IMR-90 (cell line): Measurements from ENCODE around the gene MFAP3L. TPM values are rescaled to one million over a fixed set of nuclear protein-coding genes. Genes with fewer than 3 reads are reported as not detected.

Experiments used
- ATAC-seq: fragments of 200-7000 bp; cut with Tn5 transposase; 2 replicates; pipeline ENCODE4 v1.9.1; 2020; ENCODE audit warnings: low read depth, mild to moderate bottlenecking, moderate library complexity
- BruUV-seq: library from RNA; stranded (reverse); fragments of 400-500 nt; replicated peaks from 2 replicates; lab custom pipeline; 2021; lab: Mats Ljungman, UMichigan
- CTCF ChIA-PET: fragments of 300-600 bp; formaldehyde crosslinking; extraction: SDS; loops from one replicate; lab custom pipeline; 2021; ENCODE audit warnings: antibody characterized with exemption; lab: Yijun Ruan, JAX
- POLR2A ChIA-PET: fragments of 300-600 bp; sonication (Branson Sonifier 250); formaldehyde crosslinking; loops from one replicate; lab custom pipeline; 2022; ENCODE audit warnings: antibody characterized with exemption; ENCODE audit not compliant: unreplicated experiment; lab: Charles Lee
- DNase-seq: peaks from one replicate; pipeline ENCODE4 v3.0.0; 2013
- H2AFZ ChIP-seq: replicated peaks from 2 replicates; pipeline ENCODE3; 2013; ENCODE audit warnings: low read length, mild to moderate bottlenecking; ENCODE audit not compliant: poor library complexity
- H2AK5ac ChIP-seq: 2 replicates; pipeline ENCODE4 v1.6.1; 2013; ENCODE audit warnings: low read depth, low read length, inconsistent platforms
- H2AK9ac ChIP-seq: replicated peaks from 2 replicates; pipeline ENCODE3; 2013; ENCODE audit warnings: mild to moderate bottlenecking, low read depth, low read length, moderate library complexity; ENCODE audit not compliant: poor library complexity
- H2BK120ac ChIP-seq: 2 replicates; pipeline ENCODE4 v1.6.1; 2013; ENCODE audit warnings: low read depth, low read length, inconsistent platforms
- H2BK15ac ChIP-seq: 3 replicates; pipeline ENCODE4 v1.6.1; 2013; ENCODE audit warnings: low read depth, low read length, inconsistent platforms
- H2BK20ac ChIP-seq: 2 replicates; pipeline ENCODE4 v1.6.1; 2013; ENCODE audit warnings: low read depth, mild to moderate bottlenecking, inconsistent platforms, low read length, moderate library complexity
- H2BK5ac ChIP-seq: 2 replicates; pipeline ENCODE4 v1.6.1; 2013; ENCODE audit warnings: mild to moderate bottlenecking, low read depth, low read length, inconsistent platforms; ENCODE audit not compliant: poor library complexity, severe bottlenecking
- H3K14ac ChIP-seq: replicated peaks from 2 replicates; pipeline ENCODE4 v1.6.1; 2013; ENCODE audit warnings: low read depth, low read length, inconsistent platforms
- H3K18ac ChIP-seq: 2 replicates; pipeline ENCODE4 v1.6.1; 2013; ENCODE audit warnings: low read depth, low read length, control low read depth
- H3K23ac ChIP-seq: 2 replicates; pipeline ENCODE4 v1.6.1; 2013; ENCODE audit warnings: low read depth, low read length, inconsistent platforms
- H3K27ac ChIP-seq: 2 replicates; pipeline ENCODE4 v1.5.1; 2013; ENCODE audit warnings: mild to moderate bottlenecking, control low read depth, low read length; ENCODE audit not compliant: insufficient read depth
- H3K27me3 ChIP-seq: 2 replicates; pipeline ENCODE4 v1.6.1; 2013; ENCODE audit warnings: low read length; ENCODE audit not compliant: control insufficient read depth, insufficient read depth
- H3K36me3 ChIP-seq: 2 replicates; pipeline ENCODE4 v1.6.1; 2013; ENCODE audit warnings: low read length, mixed read lengths; ENCODE audit not compliant: control insufficient read depth, insufficient read depth
- H3K4ac ChIP-seq: 2 replicates; pipeline ENCODE4 v1.6.1; 2013; ENCODE audit warnings: low read depth, low read length, inconsistent platforms
- H3K4me1 ChIP-seq: 2 replicates; pipeline ENCODE4 v1.6.1; 2013; ENCODE audit warnings: low read length, mixed read lengths; ENCODE audit not compliant: control insufficient read depth, insufficient read depth
- H3K4me2 ChIP-seq: 2 replicates; pipeline ENCODE4 v1.6.1; 2013; ENCODE audit warnings: low read depth, mild to moderate bottlenecking, control low read depth, low read length, moderate library complexity
- H3K4me3 ChIP-seq: 2 replicates; pipeline ENCODE4 v1.5.1; 2013; ENCODE audit warnings: low read depth, mild to moderate bottlenecking, control low read depth, low read length, moderate library complexity; ENCODE audit not compliant: insufficient read depth
- H3K56ac ChIP-seq: 2 replicates; pipeline ENCODE4 v1.6.1; 2013; ENCODE audit warnings: low read length, inconsistent platforms; ENCODE audit not compliant: insufficient read depth; ENCODE audit errors: extremely low read depth
- H3K79me1 ChIP-seq, 2 experiments: 2 replicates each; pipeline ENCODE4 v1.6.1; 2013; ENCODE audit warnings: low read length in 2 of 2, inconsistent platforms in 1 of 2, low read depth in 1 of 2
- H3K9ac ChIP-seq: 2 replicates; pipeline ENCODE4 v1.6.1; 2013; ENCODE audit warnings: low read depth, low read length, control low read depth
- H3K9me1 ChIP-seq: 2 replicates; pipeline ENCODE4 v1.6.1; 2013; ENCODE audit warnings: low read length, inconsistent platforms; ENCODE audit not compliant: insufficient read depth
- H3K9me3 ChIP-seq: 2 replicates; pipeline ENCODE4 v1.6.1; 2013; ENCODE audit warnings: low read length; ENCODE audit not compliant: control insufficient read depth, insufficient read depth
- H4K20me1 ChIP-seq: 2 replicates; pipeline ENCODE4 v1.6.1; 2013; ENCODE audit warnings: low read length, inconsistent platforms; ENCODE audit not compliant: insufficient read depth
- H4K5ac ChIP-seq: 2 replicates; pipeline ENCODE4 v1.6.1; 2013; ENCODE audit warnings: mild to moderate bottlenecking, low read depth, low read length, control low read depth
- H4K8ac ChIP-seq, 2 experiments: 2 replicates each; pipeline ENCODE4 v1.6.1; 2013; ENCODE audit warnings: low read depth in 2 of 2, low read length in 2 of 2, control low read depth in 1 of 2, inconsistent platforms in 1 of 2
- H4K91ac ChIP-seq: 2 replicates; pipeline ENCODE4 v1.6.1; 2013; ENCODE audit warnings: low read depth, low read length, inconsistent platforms; ENCODE audit not compliant: insufficient read depth
- BHLHE40 ChIP-seq: fragments of 150-350 bp; IDR thresholded peaks from 2 replicates; pipeline ENCODE4 v1.6.1; 2016; ENCODE audit warnings: mild to moderate bottlenecking, low read depth, low read length
- CEBPB ChIP-seq: IDR thresholded peaks from 2 replicates; pipeline ENCODE4 v1.6.1; 2012; ENCODE audit warnings: low read depth, low read length, improper control_type of control experiment
- CHD1 ChIP-seq: IDR thresholded peaks from 2 replicates; pipeline ENCODE4 v1.6.1; 2012; ENCODE audit warnings: low read depth, low read length, improper control_type of control experiment
- FOS ChIP-seq: fragments of 150-350 bp; IDR thresholded peaks from 2 replicates; pipeline ENCODE4 v1.6.1; 2016; ENCODE audit warnings: low read depth, low read length
- MAFK ChIP-seq: IDR thresholded peaks from 2 replicates; pipeline ENCODE4 v1.6.1; 2012; ENCODE audit warnings: low read depth, low read length, improper control_type of control experiment
- MAZ ChIP-seq: IDR thresholded peaks from 2 replicates; pipeline ENCODE4 v1.6.1; 2012; ENCODE audit warnings: low read depth, mild to moderate bottlenecking, low read length, improper control_type of control experiment, moderate library complexity, borderline replicate concordance
- MXI1 ChIP-seq: IDR thresholded peaks from 2 replicates; pipeline ENCODE4 v1.6.1; 2012; ENCODE audit warnings: low read depth, mild to moderate bottlenecking, low read length, moderate library complexity, borderline replicate concordance
- NFE2L2 ChIP-seq: fragments of 150-350 bp; IDR thresholded peaks from 2 replicates; pipeline ENCODE4 v1.6.1; 2016; ENCODE audit warnings: low read depth, mild to moderate bottlenecking, low read length
- POLR2A ChIP-seq: IDR thresholded peaks from 2 replicates; pipeline ENCODE4 v1.6.1; 2012; ENCODE audit warnings: mild to moderate bottlenecking, low read depth, low read length
- RAD21 ChIP-seq: IDR thresholded peaks from 2 replicates; pipeline ENCODE4 v1.6.1; 2012; ENCODE audit warnings: low read length, improper control_type of control experiment
- RCOR1 ChIP-seq: IDR thresholded peaks from 2 replicates; pipeline ENCODE4 v1.6.1; 2012; ENCODE audit warnings: mild to moderate bottlenecking, low read length, improper control_type of control experiment; ENCODE audit not compliant: insufficient replicate concordance
- RFX5 ChIP-seq: IDR thresholded peaks from 2 replicates; pipeline ENCODE4 v1.8.0; 2012; ENCODE audit warnings: low read depth, mild to moderate bottlenecking, low read length, moderate library complexity
- SMC3 ChIP-seq: fragments of 150-350 bp; IDR thresholded peaks from 2 replicates; pipeline ENCODE4 v1.6.1; 2016; ENCODE audit warnings: low read depth, mild to moderate bottlenecking, antibody characterized with exemption, low read length, moderate library complexity
- WGBS, 2 experiments: methylation state at CpG; one replicate each; pipeline versions ENCODE4 v1.1.5 to v1.1.7; 2013; ENCODE audit warnings: missing lambda C conversion rate in 2 of 2; ENCODE audit not compliant: insufficient read length in 1 of 2; ENCODE audit errors: extremely low coverage in 2 of 2; 5-methylcytosine and 5-hydroxymethylcytosine counted together
- dilution Hi-C: fragments of 300-500 bp; cut with HindIII; formaldehyde crosslinking; loops from one replicate; pipeline ENCODE4 v1.14.3; 2018; ENCODE audit warnings: low sequenced_read_pairs; ENCODE audit not compliant: unreplicated experiment
- in situ Hi-C: fragments of 300-500 bp; cut with MboI; formaldehyde crosslinking; loops from 3 replicates; pipeline ENCODE4 v1.14.3; 2019; ENCODE audit warnings: low sequenced_read_pairs, inconsistent platforms, mixed read lengths
- intact Hi-C: fragments of 100-400 bp; cut with micrococcal nuclease; formaldehyde crosslinking; loops from 2 replicates; pipeline ENCODE4 v1.10.0; 2022
- polyA plus RNA-seq, 3 experiments: library from polyadenylated mRNA; depleted of rRNA; stranded (reverse); fragments of >200 nt; gene quantifications; 2 replicates each; pipeline ENCODE4 v1.2.3, GENCODE V29; 2012; ENCODE audit warnings: low replicate concordance in 1 of 3
- total RNA-seq: library from RNA; depleted of rRNA; stranded (reverse); fragments of >200 nt; gene quantifications from 2 replicates; pipeline ENCODE4 v1.2.3, GENCODE V29; 2012
- TF ChIP-seq, protein P1 (sequence below): fragments of 150-350 bp; IDR thresholded peaks from 2 replicates; pipeline ENCODE4 v1.6.1; 2017; ENCODE audit warnings: mild to moderate bottlenecking, antibody characterized with exemption, low read length, low read depth
- TF ChIP-seq, protein P2 (sequence below): fragments of 150-350 bp; IDR thresholded peaks from 2 replicates; pipeline ENCODE4 v1.6.1; 2016; ENCODE audit warnings: low read depth, mild to moderate bottlenecking, low read length, moderate library complexity, borderline replicate concordance
- TF ChIP-seq, protein P3 (sequence below): conservative IDR thresholded peaks from 2 replicates; pipeline ENCODE4 v1.5.1; 2012; ENCODE audit warnings: mild to moderate bottlenecking, low read depth, low read length, improper control_type of control experiment

Gene MFAP3L
- total and polyA plus RNA-seq, 2 of the 4 experiments (the other 2 are of a cell fraction) = 0.22 to 0.36 TPM

GRCh38 chr4:169975131-169975837, 50.9 kb downstream of the MFAP3L start:
- in situ Hi-C loops (no loop called here), dilution Hi-C loops (no loop called here), intact Hi-C loops (no loop called here)
- Histone ChIP-seq H3K4me1 (no peaks in the 10 kb centered on the region), H3K9me3 (no peaks in the 10 kb centered on the region), H3K4me2 (no peak overlapping the region), H2AFZ (no peak overlapping the region), H3K56ac (no peak overlapping the region), H2AK5ac (no peak overlapping the region), H3K9ac (no peak overlapping the region), H3K36me3 (no peaks in the 10 kb centered on the region), H3K23ac (no peak overlapping the region), H4K5ac (no peak overlapping the region), H4K20me1 (no peaks in the 10 kb centered on the region), H3K27me3 (no peaks in the 10 kb centered on the region), H2BK5ac (no peak overlapping the region), H2BK120ac (no peak overlapping the region), H2BK20ac (no peak overlapping the region), H3K4me3 (no peak overlapping the region), H3K79me1 (no peaks in the 10 kb centered on the region), H3K14ac (no peak overlapping the region), H4K91ac (no peak overlapping the region), H3K27ac (no peak overlapping the region), H3K18ac (no peak overlapping the region), H2BK15ac (no peak overlapping the region), H4K8ac (no peak overlapping the region), H3K9me1 (no peaks in the 10 kb centered on the region; the same call in 1 of the 2 replicates), H2AK9ac (no peak overlapping the region), H3K4ac (no peak overlapping the region)
- no peak for DNase-seq
- BruUV-seq = no TSS peak
- ChIA-PET CTCF (no interaction called here), POLR2A (no interaction called here)
- no peak for ATAC-seq
- no peak for TF ChIP-seq RFX5
- no peak for TF ChIP-seq SMC3
- no peak for TF ChIP-seq RAD21
- TF ChIP-seq POLR2A = no peak
- no peak for TF ChIP-seq MAZ
- TF ChIP-seq, protein P1, sequence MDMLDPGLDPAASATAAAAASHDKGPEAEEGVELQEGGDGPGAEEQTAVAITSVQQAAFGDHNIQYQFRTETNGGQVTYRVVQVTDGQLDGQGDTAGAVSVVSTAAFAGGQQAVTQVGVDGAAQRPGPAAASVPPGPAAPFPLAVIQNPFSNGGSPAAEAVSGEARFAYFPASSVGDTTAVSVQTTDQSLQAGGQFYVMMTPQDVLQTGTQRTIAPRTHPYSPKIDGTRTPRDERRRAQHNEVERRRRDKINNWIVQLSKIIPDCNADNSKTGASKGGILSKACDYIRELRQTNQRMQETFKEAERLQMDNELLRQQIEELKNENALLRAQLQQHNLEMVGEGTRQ = no peak
- no peak for TF ChIP-seq RCOR1
- TF ChIP-seq BHLHE40 = no peak
- no peak for TF ChIP-seq MXI1
- TF ChIP-seq, protein P2, sequence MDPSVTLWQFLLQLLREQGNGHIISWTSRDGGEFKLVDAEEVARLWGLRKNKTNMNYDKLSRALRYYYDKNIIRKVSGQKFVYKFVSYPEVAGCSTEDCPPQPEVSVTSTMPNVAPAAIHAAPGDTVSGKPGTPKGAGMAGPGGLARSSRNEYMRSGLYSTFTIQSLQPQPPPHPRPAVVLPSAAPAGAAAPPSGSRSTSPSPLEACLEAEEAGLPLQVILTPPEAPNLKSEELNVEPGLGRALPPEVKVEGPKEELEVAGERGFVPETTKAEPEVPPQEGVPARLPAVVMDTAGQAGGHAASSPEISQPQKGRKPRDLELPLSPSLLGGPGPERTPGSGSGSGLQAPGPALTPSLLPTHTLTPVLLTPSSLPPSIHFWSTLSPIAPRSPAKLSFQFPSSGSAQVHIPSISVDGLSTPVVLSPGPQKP = no peak
- no peak for TF ChIP-seq CHD1
- TF ChIP-seq CEBPB = no peak
- TF ChIP-seq, protein P3, sequence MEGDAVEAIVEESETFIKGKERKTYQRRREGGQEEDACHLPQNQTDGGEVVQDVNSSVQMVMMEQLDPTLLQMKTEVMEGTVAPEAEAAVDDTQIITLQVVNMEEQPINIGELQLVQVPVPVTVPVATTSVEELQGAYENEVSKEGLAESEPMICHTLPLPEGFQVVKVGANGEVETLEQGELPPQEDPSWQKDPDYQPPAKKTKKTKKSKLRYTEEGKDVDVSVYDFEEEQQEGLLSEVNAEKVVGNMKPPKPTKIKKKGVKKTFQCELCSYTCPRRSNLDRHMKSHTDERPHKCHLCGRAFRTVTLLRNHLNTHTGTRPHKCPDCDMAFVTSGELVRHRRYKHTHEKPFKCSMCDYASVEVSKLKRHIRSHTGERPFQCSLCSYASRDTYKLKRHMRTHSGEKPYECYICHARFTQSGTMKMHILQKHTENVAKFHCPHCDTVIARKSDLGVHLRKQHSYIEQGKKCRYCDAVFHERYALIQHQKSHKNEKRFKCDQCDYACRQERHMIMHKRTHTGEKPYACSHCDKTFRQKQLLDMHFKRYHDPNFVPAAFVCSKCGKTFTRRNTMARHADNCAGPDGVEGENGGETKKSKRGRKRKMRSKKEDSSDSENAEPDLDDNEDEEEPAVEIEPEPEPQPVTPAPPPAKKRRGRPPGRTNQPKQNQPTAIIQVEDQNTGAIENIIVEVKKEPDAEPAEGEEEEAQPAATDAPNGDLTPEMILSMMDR = no peak
- TF ChIP-seq FOS = no peak
- no peak for TF ChIP-seq MAFK
- no peak for TF ChIP-seq NFE2L2
- no CpG with 5 or more reads among the region's 6 CpGs for WGBS, 2 experiments
